DLD1 (cell line): ENCODE measurements around the gene MAPK4.
"Not testable (repeated sequence)": the region's sequence is repeated elsewhere in the genome, so short reads cannot be mapped to it uniquely, and the experiment has no call there.

Experiments used
- in situ Hi-C: cut with HindIII; loops from 2 replicates; pipeline ENCODE4 v1.10.0; 2017; ENCODE audit warnings: low sequenced_read_pairs

Gene MAPK4

DNA sequence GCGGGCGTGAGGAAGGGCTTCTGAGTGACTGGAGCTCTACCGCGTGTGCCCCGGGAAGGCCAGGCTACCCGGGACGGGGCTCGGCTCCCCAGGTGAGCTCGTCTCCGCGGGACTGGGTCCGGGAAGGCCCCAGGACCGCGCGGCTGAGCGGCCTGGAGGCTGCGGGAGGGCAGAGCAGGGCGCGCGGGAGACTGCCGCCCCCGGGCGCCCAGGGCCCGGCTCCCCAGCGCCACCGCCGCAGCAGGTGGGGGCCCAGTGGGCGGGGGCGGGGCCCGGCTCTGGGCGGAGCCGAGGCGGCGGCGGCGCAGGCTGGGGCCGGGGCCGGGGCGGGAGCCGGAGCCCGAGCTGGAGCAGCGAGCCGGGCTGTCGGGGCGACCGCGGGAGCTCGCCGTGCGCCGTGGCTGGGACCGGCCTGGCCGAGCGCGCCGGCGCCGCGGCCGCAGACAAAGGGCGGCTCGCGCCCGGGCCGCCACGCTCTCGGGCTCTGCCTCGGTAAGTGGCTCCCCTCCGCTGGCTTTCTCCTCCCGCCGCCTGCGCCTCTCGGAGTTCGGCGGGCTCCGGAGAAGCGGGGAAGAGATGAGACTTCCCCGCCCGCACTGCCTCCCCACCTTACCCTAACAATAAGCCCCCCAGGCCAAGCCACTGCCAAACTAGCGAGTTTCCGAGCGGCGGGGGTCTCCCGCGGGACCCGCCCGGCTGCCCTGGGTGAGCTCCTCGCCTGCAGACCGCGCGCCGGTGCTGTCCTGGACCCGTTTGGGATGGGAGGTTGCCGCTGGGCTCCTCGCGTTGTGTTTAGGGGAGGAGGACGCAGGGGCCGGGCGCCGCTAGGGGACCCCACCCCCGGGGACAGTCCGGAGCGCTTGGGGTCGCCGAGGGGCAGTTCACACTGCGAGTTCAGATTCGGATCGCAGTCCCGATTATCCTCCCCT is at the start of gene MAPK4:
TSS of gene MAPK4 (plus strand) at position 336 of the 929 bp plus-strand sequence. CDS start 103,872 bp downstream, outside the sequence.
- in situ Hi-C loops: no loop called here

DNA sequence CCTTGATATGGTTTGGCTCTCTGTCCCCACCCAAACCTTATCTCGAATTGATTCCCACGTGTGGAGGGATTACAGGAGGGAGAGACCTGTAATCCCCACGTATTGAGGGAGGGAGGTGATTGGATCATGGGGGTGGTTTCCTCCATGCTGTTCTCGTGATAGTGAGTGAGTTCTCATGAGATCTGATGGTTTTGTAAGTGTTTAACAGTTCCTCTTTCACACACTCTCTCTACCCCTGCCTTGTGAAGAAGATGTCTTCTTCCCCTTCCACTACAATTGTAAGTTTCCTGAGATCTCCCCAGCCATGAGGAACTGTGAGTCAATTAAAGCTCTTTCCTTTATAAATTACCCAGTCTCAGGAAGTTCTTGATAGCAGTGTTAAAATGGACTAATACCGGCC is 42.6 kb upstream of the MAPK4 start:
- in situ Hi-C loops: not testable (repeated sequence)

DNA sequence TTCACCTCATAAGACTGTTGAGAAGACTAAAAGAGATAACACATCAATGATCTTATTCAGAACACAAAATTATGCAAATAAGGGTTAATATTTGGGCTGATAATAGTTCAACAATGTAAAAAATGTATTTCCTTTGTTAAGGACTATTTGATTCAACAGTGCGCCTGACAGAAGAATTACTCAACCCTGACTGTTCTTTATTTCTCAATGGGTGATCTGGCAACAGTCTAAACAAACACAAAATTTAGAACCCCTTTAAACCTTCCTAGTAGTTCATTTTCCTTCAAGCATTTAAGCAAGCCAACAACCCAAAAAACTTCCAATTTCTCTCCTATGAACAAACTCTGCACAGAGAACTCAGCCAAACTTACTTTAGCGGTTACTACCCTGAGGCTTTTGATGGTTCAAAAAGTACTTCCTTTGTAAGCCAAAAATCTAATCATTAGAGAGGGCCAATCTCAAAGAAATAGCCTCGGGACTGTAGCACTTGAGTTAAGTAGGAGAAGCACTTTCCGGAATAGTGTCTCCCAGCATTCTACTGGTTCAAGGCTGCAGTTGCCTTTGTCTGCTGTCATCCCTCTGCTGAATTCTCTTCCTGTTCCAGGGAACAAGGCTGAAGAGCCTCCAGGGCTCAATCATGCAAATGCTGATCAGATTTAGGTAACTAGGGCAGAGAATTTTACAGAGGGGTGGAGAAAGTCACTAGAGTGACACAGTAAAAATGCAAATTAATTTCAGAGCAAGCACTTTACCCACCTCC is 40.9 kb upstream of the MAPK4 start:
- in situ Hi-C loops: no loop called here

DNA sequence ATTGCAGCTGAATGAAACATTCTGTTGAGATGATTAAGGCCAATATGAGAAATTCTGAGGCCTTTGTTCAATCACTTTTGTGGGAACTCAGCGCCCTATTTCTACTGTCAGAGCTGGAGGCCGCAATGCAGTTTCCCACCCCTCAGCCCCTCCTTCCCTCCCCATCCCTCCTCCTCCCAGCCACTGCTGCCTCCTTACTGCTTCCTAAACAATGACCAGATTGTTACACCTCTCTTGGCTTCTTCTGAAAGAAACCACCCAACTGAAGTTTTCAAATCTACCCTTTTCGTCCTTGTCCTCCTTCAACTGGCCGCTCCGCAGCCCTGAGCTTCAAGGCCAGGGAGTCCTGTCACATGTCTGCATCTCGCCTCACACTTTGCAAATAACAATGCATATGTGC is 36.7 kb upstream of the MAPK4 start:
- in situ Hi-C loops: no loop called here

DNA sequence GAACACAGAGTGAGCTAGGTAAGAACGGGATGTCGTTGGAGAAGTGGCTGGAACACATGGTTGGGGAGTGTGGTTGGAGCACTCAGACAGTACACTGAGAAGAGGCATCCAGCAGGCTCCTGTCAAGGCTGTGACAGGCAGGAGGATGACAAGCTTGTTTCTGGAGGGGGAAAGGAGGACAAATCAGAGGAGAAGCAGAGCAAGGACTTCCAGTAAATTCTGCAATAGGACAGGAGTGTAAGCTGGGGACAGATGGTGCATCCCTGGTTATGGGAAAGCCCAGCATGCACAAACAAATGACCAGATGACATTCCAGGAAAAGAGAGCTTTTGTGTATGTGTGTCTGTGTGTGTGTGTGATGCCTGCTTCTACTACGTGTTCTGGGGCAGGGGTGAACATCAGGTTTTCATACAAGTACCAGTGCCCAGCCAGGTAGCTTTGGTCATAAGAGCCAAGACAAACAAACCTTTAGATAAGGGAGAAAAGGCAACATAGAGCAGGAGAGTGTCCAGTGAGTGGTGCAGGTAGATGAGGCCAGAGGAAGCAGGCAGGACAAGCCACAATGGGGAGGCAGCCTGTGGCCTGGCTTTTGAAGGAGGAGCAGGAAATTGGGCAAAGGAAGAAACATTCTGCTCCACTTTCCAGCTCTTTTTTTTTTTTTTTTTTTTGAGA is 32.1 kb upstream of the MAPK4 start:
- in situ Hi-C loops: no loop called here

DNA sequence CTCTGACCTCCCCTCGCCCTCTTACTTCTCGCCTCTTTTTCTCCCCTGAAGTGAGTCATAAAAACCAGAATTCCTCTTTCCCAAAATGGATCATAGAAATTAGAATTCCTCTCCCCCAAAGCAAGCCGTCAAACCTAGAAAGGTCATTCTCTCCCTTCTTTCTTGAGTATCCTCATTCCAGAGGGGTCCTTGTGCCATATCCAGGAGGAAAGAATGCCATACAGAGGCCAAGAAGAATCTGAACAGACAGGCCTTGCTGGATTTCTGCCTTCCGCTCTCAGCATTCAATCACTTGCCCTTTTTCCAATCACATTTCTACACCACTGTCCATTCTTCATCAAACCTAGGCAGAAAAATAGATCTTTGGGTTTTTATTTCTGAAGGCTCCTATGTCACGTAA is 31.1 kb upstream of the MAPK4 start:
- in situ Hi-C loops: no loop called here

DNA sequence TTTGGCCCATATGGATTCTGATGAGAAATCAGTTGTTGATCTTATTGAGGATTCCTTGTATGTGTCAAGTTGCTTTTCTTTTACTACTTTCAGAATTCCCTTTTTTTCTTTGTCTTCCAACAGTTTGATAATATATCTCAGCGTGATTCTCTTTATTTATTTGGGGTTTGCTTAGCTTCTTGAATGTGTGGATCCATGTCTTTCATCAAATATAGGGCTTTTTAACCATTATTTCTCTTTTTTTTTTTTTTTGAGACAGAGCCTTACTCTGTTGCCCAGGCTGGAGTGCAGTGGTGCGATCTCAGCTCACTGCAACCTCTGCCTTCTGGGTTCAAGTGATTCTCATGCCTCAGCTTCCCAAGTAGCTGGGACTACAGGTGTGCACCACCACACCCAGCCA is 26.1 kb upstream of the MAPK4 start:
- in situ Hi-C loops: not testable (repeated sequence)

DNA sequence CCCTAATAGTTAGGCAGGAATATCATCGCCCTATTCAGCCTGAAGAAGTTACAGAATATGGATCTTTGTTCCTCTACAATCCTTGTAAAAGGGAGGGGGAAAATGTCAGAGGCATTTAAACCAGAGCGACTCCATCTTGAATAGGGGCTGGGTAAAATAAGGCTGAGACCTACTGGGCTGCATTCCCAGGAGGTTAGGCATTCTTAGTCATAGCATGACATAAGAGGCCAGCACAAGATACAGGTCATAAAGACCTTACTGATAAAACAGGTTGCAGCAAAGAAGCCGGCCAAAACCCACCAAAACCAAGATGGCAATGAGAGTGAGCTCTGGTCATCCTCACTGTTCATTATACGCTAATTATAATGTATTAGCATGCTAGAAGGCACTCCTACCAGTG is 15.4 kb upstream of the MAPK4 start:
- in situ Hi-C loops: not testable (repeated sequence)

DNA sequence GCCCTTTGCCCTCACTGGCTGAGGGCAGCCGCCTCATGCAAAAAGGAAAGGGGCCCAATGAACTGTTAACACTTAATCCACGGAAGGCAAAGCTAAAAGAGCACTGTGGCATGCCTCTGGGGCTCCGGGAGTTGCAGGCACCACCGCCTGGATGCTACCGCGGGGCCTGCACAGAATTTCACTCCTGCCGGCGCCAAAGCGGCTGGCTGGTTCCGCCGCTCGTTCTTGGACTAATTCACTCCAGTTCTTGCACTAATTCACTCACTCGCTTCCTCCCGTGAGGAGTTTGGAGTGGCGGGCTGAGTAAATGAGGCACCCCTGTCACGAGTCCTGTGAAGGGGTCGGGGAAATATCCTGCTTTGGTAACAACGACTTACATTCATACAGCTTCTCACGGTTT is 14.0 kb upstream of the MAPK4 start:
- in situ Hi-C loops: no loop called here

DNA sequence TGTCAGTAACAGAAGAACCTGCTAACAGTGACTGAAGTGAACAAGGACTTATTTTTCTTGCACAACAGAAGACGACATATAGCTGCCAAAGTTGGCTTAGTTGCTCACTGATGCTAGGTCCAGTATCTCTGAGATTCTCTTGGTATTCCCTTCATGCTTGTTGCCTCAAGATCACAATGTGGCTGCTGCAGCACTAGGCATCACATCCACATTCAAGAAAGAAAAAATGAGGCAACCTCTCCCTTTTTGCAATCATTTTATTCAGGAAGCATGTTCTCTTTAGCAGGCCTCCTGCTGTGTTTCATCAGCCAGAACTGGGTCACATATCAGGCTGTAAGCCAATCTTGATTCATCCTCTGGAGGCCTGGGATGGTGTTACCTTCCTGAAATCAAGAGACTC is 11.7 kb upstream of the MAPK4 start:
- in situ Hi-C loops: no loop called here

DNA sequence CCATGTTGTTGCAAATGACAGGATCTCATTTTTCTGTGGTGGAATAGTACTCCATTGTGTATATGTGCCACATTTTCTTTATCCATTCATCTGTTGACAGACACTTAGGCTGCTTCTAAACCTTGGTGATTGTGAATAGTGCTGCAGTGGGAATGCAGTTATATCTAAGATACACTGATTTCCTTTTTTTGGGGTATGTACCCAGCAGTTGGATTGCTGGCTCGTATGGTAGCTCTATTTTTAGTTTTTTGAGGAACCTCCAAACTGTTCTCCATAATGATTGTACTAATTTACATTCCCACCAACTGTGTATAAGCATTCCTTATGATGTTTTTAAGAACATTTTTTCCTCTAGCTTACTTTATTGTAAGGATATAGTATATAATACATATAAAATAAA is 8.2 kb upstream of the MAPK4 start:
- in situ Hi-C loops: not testable (repeated sequence)

DNA sequence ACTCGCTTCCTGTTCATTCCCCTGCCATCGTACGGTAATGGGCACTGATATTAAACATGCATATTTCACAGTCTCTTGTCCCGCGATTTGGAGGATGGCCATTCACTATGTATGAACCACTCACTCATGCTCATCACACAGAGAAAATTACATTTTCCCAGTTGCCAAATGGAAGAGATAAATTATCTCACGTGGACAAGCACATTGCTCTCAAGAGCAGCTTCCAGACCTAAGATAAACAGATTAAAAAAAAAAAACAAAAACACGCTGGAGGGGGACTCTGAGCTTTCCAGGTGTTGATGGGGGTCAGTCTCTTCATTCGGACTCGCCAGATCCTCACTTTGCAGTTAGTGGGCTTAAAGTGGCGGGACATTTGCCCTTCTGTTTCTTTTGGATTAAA is 1.7 kb upstream of the MAPK4 start:
- in situ Hi-C loops: no loop called here

DNA sequence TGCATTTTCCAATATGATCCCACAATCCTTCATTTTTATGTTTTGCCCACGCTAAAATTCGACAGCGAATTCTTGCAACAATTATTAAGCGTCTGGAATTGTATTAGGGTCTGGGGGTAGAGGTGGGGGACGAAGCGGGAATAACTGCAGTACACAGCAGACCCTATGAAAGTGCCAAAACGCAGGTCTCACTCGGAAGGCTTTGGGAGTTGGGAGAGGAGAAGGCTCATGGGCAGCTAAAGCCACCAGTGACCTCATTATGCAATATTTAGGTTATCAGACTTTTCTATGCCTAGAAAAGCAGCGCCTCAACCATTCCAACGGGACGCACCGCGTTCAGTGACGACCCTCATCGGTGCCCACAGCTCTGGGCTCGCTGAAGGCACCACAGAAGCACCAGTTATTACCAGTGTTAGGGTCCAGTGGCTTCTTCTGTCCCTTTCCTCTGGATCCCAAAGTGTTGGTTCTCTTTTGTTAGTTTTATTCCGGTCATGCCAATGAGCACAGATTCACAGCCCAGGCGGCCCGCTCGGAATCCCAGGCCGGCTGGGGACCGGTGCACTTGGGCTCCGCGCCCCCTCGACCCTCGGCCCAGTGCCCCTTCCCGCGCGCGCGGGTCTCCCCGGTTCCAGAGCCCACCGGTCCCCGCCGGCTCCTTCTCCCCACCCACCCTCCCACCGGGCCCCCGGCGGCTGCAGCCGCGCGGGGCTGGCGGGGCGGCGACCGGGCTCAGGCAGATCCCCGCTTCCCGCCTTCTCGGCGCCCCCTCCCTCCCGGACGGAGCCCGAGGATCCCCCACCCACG is 737 bp upstream of the MAPK4 start:
- in situ Hi-C loops: no loop called here

DNA sequence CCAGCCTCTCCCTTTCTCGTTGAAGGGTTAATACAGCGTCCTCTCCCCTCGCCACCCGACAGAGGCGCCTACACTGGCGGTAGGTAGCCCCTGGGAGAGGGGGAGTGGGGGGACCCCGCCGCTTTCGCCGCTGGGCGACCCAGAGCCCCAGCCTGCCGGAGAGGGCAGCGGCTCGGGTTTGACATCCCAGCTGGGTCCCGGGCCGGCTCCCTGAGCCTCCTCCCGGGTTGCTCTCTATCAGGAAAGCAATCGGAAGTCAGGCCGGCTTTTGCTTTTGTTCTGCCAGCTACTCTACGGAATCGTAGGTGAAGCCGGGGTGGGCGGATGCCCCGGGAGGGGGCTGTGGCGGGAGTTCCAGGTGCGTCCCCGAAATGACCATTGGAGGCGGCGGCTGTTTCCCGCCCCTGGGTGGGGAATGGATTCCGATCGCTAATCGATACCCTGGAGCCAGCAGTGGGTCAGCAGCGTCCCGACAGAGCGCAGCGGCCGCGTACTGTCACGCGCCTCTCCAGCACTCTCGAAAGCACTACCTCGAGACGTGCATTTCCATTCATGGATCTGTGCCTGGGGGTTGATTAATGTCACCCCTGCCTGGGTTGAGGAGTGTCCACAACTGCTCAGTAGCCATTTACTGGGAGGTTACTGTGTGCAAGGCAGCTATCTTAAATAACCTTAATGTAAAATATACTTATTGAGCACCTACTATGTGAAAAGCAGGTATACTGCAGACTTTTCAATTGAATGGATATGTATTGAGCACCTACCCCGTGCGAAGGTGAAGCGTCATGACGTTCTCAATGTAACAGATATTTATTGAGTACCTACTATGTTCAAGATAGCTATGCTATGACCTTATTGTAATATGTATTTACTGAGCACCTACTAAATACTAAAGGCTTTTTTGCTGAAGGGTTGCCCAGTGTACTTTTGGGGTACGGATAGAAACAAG is 1.1 kb downstream of the MAPK4 start:
- in situ Hi-C loops: no loop called here

DNA sequence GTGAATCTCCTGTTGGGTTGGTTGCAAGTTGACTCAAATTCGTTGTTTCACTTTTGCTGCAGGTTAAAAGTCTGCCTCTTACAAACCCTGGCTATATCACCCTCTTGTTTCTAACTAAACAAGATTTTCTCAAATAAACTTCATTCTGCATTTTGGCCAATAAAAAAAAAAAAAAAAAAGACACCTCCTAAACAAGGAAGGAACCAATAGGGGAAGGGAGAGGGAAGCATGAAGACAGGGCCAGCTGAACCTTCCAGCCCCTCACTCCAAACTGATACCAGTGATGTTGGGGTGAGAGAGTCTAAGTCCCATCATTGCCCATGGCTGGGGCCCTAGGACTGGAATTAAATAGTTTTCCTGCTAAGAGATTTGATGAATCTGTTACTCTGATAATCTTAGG is 2.4 kb downstream of the MAPK4 start:
- in situ Hi-C loops: not testable (repeated sequence)

DNA sequence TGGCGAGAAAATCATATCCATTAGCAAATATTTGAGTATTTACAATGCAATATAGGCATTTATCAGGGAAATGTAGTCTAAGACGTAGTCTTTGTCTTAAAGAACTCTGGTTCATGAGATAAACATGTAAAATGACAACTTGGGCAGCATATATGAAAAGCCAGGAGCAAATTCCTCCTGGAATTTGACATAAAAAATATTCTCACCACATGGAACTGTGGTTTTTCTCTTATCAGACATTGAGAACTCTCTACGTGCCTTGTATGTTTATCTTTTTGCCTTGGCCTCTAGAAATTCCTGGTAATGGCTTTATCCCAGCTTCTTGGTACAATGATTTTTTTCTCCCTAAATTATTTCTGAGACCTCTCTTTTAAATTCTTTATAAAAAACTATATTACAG is 2.8 kb downstream of the MAPK4 start:
- in situ Hi-C loops: no loop called here

DNA sequence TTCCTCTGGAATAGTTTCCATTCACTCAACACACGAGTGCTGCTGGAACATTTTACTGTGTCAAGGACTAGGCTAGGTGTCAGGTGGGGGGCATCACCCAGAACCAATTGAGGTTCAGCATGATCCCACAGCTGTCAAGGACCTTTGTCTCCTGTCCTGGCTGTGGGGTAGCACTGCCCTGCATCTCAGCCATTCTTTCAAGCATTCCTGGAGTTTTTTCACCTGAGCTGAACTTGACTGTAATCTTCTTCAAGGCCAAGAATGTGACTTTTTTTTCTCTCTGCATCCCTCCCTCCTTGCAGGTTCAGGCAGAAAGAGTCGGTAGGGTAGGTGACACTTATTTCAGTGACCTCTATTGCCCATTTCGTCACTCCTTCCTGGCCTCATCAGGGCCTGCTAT is 3.5 kb downstream of the MAPK4 start:
- in situ Hi-C loops: no loop called here

DNA sequence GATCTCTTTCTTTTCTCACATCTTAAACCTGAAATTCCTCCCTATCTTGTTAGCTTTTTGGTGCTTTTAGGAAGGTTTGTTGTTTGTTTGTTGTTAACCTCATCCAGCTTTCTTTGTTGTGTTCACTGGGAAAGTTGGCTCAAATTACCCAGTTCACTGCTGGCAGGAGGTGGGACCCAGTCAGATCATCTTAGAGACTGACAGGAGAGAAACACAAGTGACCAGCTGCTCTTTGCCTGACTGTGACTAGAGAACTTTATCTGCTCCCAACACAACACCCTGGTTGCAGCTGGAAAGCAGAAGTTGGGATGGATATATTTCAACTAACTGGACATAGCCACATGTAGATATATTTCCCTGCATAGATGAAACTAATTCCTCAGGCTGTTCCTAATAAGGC is 10.0 kb downstream of the MAPK4 start:
- in situ Hi-C loops: no loop called here

DNA sequence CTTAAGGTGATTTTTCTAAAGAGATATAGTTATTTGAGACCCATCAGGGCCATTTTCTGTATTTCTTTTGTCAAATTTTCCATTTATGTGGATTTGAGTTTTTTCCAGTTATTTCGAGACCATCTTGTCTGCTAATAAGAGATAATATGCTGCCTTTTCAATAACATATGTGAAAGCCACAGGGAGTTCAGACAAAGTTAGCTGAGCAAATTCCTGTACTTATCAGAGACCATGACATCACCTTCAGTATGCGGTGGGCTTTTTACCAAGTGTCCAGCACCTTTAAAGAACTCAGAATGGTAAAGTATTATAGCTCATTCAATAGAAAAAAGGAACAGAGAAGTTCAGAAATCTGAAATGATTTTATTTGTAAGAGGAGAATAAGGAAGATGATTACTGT is 11.7 kb downstream of the MAPK4 start:
- in situ Hi-C loops: no loop called here

DNA sequence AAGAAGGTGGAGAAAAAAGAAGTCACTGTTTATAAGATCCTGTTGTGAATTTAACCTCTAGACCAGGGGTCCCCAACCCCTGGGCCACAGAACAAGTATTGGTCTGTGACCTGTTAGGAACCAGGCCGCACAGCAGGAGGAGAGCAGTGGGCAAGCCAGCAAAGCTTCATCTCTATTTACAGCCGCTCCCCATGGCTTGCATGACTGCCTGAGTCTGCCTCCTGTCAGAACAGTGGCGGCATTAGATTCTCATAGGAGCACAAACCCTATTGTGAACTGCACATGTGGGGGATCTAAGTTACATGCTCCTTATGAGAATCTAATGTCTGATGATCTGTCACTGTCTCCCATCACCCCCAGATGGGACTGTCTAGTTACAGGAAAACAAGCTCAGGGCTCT is 13.3 kb downstream of the MAPK4 start:
- in situ Hi-C loops: not testable (repeated sequence)
